Fibroblast of skin of abdomen (primary cell): Measurements from ENCODE around the gene GRAMD4.
A peak's percentile ranks its signal among the peaks of the same experiment; 100 is the strongest.
"Not testable (repeated sequence)": the region's sequence is repeated elsewhere in the genome, so short reads cannot be mapped to it uniquely, and the experiment has no call there.

ENCODE experiments used
- DNase-seq: peaks from one replicate; pipeline ENCODE4 v3.0.0-alpha.2; 2013

The GRAMD4 gene

DNA sequence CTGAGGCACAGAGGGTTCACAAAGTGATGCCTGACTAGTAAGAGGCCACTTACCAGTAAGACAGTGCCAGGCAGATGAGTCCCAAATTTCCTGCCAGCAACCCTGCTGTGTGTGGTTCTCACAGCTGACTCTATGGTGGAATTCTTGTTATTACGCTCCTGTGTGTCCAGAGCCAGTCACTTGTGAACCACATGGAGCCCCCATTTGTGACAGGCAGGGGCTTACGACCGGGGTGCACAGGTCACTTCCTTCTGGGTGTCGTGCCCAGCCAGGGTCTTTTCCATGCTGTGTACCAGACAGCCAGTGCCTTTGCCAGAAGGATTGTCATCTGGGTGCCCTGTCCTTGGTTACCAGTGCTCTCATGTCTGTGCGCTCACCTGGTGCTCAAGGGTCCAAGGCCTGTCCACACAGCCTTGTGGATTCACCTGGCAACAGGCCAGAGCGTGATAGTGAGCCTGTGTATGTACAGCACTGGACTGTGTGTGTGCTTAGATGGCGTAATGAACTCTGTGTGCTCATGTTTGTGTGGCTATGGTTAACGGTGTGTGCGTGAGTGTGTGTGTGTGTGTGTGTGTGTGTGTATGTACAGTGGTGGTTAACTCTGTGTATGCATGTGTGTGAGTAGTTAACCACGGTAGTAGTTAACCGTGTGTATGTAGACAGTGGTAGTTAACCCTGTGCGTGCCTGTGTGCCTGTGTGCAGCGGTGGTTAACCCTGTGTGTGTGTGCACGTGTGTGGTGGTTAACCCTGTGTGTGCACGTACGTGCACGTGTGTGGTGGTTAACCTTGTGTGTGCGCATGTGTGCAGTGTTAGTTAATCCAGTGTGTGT, 18.6 kb downstream of the GRAMD4 start:
- DNase-seq = peak; percentile 25

DNA sequence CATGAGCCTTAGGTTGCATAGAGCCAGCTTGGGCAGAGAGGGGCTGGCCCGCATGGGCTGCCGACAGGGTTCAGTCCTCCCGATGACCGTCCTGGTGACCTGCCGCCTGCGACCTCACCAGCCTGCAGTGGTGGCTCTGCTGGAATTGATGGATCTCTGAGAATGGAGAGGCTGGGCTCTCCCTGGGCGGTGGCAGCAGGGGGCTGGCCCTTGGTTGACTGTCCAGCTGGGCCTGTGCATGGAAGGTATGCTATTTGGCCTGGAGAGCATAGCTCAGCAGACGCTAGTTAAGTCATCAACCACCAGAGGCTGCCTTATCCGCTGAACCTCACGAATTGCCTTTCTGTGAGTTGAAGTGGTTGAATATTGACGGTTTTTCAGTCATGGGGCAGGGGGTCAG, 19.7 kb downstream of the GRAMD4 start:
- DNase-seq = no peak

DNA sequence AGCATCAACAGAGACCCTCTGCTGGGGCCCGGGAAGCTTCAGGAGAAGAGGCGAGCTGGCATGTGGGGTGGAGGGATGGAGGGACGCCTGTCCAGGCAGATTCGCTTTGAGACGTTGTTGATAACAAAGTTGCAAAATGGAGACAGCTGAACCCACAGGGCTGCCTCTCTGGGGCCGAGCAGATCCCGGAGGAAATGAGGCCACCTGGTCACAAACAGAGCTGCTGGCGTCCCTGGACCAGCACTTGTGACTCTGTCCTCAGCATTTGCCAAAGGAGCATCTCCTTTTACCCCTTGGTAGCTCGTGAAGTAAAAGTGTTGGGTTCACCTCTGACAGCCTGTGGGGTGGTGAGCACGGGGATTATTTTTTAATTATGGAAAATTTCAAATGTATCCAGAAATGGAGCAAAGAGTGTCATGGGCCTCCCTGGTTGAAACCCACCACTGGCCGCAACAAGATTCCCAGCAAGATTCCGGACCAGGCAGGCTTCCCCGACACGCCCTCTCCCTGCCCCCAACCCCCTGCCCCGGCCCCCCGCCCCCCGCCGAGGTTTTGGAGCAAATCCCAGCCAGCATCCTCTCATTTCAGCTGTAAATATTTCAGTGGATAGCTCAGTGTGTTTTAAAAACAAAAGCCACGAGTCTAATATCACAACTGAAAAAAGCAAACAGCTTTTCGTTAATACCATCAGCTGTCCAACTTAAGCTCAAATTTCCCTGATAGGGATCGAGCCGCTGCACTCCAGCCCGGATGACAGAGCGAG, 20.3 kb downstream of the GRAMD4 start:
- no peak for DNase-seq

DNA sequence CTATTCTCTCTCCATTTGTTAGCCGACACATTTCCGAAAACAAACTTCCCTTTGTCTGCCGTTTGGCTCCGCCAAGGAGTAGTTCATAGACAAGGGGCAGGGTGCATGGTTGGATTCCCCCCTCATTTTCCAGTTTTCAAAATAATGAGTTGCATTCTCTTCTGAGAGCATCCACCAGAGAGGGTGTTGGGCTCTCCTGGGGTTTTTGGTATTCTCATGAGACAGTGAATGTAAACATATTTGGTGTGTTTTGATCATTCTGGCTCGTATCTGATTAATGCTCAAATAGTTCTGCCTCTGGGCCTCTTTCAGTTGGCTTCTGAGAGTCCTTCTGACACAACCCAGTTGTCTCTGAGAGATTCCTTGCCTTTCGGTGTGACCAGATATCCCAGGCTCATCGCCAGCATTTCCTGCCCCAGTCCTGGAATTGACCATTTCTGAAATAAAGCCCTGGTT, 21.7 kb downstream of the GRAMD4 start:
- DNase-seq = no peak

DNA sequence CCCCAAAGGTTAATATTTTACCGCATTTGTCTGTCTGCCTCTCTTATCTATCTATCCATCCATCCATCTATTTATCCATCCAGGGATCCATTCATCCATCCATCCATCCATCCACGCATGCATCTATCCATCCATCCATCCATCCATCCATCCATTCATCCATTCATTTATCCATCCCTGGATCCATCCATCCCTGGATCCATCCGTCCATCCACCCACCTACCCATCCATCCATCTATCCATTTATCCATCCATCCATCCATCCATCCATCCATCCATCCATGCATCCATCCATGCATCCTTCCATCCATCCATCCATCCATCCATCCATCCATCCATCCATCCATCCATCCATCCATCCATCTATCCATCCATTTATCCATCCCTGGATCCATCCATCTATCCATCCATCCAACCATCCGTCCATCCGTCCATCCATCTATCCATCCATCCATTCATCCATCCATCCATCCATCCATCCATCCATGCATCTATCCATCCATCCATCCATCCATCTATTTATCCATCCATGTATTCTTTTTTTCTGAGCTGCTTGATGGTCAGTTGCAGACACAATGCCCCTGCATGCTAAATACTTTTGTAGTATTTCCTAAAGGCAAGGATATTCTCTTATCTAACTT, 22.8 kb downstream of the GRAMD4 start:
- not testable (repeated sequence) for DNase-seq

DNA sequence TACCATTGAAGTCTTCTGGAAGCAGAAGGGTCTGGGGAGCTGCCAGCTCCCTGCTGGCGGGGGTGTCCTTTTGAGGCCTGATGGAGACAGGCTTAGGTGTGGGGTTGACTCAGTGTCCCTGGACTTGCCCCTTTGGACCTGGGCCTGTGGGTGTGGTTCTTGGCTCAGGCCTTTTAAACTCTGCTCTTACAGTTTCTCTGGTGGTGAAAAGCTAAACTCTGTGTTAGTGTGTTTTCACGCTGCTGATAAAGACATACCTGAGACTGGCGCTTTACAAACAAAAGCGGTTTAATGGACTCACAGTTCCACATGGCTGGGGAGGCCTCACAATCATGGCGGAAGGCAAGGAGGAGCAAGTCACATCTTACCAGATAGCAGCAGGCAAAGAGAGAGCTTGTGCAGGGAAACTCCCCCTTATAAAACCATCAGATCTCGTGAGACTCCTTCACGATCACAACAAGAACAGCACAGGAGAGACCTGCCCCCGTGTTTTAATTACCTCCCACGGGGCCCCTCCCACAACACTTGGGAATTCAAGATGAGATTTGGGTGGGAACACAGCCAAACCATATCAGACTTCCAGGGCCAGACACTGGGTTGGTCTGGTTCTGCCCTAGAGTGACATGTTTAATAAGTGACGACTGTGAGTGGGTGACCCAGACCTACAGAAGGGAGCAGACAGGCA, 26.5 kb downstream of the GRAMD4 start:
- DNase-seq = no peak

DNA sequence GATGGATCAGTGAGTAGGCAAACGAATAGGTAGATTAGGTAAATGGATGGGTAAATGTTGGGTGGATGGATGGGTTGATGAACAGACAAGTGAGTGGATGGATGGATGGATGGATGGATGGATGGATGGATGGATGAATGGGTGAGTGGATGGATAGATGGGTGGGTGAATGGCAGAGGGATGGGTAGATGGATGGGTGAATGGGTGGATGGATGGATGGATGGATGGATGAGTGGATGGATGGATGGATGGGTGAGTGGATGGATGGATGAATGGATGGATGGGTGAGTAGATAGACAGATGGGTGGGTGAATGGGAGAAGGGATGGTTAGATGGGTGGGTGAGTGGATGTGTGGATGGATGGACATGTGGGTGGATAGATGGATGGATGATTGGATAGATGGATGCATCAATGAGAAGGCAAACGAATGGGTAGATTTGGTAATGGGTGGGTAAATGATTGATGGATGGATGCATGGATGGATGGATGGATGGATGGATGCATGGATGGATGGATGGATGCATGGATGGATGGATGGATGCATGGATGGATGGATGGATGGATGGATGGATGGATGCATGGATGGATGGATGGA, 28.1 kb downstream of the GRAMD4 start:
- not testable (repeated sequence) for DNase-seq

DNA sequence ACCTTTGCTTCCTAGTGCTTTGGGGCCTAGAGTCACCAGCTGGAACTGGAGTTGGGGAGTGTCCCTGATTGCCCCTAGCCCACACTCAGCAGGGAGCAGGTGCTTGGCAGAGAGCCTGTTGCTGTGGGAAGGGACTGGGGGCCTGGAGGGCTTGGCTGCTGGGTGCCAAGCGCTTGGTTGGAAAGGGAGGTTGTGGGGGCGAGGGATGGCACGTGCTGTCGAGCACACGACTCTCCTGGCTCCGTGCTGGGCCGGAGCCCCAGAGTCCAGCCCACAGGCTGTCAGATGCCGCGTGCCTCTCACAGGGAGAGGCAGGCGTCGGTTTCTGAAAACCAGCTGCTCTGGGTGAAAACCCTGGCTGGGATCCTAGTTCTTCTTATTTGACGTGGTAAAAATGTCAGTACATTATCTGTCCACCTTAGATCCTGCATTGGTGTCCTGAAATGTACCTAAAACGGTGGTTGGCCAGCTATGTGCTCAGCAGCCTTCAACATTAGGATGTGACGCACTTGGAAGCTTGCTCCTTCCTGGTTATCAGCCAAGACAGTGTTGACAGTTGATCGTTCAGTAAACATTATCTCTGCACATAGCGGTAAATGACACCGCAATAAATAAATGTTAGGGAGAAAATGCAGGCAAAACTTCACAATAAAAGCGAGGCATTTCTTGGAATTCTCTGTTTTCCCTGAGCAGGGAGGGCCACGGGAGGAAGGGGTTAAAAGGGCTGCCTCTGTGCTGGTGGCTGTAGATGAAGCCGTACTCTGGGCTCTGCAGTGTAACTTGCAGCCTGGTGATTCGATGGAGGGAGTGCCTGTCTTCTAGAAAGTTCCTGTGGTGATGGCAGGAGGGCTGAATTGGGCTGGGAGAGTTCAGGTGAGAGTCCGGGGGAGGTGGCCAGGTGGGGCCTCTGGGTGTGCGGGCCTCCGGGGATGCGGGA, 29.2 kb downstream of the GRAMD4 start:
- DNase-seq = peak; percentile 9

DNA sequence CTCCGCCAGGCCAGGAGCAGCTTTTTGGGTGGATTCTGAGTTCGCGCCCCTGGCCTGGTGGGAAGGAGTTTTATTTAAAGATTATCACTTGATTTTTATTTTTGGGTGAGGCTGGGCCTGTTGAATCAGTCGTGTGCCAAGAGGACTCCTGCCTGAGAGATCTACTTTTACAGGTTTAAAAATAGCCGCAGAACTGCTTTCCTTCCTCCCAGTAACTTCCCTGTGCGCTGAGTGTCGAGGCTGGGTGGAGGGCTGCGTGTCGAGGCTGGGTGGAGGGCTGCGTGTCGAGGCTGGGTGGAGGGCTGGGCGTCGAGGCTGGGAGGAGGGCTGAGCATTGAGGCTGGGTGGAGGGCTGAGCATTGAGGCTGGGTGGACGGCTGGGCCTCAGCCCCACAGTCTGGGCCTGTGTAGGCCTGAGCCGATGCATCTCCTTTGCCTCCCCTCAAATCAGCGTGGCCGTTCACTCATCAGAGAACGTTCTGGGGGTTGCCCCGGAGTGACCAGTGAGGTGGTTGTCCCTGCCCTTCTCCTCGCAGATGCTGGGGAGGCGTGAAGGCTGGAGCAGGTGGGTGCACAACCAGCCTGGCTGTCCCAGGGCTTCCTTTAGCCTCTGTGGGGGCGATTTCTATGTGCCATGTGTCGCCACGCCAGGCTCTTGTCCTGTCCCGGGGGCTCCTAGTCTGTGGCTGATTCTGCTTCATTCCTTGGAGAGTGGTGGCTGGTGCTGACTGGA, 30.1 kb downstream of the GRAMD4 start:
- no peak for DNase-seq

DNA sequence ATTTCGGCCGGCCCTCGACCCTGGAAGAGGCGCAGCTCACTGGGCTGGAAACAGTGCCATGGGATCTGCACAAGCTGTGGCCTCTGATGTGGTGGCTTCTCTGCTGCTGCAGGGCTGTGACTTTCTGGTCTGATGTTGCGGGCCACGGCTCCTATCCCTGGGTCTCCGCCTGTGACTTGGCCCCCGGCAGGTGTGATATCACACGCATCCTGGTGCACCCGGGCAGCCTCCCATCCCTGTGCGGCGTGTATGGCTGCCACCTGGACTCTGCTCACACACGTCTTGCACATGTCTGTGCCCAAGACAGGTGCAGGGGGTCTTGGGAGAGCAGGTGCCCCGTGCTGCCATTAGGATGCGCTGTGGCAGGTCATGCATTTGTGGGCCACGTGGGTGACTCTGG, 31.1 kb downstream of the GRAMD4 start:
- no peak for DNase-seq

DNA sequence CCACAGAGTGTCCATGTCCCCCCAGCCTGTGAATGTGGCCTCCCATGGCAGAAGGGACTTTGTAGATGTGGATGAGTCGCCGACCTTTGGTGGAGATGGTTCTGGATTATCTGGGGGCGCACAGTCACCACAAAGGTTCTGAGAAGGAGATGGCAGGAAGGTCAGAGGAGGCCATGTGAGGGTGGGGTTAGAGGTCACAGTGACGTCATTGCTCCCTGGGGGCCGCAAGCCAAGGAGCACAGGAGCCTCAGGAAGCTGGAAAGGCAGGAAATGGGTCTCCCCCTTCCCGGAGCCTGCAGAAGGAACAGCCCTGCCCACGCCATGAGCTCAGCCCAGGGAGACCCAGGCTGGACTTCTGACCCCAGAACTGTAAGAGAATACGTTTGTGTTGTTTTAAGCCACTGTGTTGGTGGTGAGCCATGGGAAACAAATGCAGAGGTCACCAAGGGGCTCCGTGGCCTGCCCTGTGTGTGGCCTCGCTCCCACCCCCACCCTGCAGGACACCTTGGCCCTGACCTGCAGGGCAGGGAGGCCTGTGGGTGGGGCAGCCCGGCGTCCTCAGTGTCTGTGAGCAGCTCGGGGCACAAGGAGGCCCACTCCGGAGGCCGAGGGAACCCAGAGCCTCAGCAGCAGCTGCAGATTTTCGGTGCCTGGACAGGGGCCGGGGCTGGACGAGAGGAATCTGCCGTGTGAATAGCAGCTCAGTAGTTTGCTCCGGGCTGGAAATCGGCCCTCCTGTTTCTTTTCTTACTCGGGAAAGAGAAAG, 32.1 kb downstream of the GRAMD4 start:
- DNase-seq = no peak

DNA sequence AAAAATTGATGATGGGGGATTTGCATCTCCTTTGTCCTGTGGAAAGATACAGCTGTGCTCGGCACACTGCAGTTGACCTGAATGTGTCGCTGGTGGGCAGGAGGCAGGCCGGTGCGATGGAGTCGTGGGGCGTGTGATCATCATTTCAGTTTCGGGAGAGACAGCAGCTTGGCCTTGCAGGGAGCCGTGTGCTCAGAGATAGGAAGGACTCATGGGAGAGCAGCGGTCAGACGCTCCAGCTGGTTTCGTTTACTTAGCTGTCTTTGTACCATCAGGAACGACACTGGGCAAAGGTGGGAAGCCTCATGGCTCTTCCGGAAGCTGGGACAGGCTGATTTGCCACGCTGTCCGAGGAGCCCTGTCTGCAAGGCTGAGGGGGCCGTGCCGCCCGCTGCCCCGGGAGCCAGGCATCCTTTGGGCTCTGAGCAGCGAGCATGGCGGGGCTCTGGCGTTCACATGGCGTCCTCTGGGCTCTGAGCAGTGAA, 32.7 kb downstream of the GRAMD4 start:
- DNase-seq = peak; percentile 13

DNA sequence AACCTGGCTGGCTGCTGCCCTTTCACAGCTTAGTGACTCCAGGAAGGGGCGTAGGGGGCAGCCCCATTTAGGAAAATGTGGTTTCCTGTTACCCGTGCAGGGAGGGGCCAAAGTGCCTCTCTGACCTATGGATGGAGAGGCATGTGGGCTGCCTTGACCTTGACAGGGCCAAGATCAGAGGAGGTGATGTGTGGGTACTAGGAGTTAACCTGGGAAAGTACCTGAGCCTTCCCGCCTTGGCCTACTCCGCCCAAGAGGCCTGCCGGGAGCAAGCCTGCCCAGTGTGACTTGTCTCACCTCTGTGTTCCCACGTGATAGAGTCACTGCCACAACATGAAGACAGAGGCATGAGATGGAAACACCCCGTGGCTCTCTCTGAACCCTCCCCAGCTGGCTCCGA, 33.4 kb downstream of the GRAMD4 start:
- no peak for DNase-seq

DNA sequence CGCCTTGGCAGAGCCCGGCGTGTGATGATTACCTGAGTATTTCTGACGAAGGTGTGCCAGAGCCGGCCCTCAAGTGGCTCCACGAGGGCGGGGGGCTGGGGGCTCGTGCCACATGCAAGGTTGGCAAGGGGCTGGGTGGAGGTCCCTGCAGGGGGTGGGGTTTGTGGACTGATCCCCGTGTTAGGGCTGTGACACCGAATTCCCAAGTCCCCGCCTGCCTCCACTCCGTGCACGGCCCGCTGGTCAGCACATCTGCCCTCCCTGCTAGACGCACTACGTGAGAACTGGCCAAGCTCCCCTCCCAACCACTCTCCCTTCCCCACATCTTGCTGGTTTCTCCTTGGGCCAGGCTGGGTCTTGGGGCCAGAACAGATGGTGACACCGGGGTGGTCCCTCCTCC, 34.2 kb downstream of the GRAMD4 start:
- no peak for DNase-seq

DNA sequence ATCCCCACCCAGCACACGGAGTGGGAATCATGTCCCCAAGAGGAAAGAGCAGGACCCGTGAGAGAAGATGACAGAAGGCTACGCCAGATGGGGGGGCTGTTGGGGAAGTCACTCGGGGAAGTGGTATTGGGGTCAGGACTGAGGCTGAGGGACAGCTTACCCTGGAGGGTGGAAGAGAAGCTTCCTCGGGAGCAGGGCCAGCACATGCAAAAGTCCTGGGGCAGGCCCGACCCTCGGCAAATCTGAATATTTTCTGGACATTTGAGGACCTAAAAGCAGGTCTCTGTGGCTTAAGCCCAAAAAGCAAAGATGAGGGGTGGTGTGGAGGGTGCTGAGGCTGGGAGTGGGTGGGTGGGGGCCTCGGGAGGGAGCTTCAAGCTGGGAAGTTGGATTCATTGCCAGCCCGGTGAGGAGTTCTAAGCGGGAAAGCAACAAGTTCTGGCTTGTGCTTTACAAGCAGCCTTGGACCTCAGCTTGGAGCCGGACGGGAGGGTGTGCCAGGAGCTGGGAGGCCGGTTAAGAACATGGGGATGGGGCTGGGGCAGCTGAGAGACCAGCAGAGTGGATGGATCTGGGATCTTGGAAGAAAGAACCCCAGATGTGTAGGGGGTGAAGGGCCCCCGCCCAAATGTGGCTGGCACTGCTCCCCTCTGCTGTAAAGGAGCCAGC, 34.9 kb downstream of the GRAMD4 start:
- DNase-seq = no peak

DNA sequence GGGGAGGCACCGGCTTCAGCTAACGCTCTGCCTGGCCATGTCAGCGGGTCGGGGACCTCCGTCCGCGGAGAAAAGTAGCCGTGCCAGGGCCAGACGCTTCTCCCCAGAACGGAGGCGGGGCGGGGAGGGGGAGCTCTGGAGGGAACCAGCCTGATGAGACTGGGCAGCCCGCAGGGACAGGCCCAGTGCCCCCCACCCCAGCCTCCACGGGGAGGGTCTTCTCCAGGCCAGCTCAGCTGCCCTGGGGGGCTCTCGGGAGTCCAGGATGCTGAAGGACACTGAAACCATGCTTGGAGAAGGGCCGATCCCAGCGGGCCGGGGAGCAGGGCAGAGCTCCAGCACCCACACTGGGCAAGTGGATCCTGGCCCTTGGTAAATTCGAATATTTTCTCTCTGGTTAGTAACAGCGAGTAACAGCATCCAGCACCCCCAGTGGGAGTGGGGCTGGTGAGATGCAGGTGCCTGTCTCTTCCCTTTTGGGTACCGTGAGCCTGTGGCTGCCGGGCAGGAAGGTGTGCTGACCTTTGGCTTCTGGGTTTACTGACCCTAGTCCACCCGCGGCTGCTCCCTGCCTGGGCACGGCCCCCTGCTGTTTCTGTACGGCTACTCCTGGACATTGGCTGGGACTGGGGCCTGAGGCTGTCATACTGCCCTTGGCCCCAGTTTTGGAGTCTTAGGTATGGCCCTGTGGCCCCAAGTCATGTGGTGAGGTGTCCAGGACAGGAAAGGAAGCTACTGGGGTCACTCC, 35.8 kb downstream of the GRAMD4 start:
- no peak for DNase-seq

DNA sequence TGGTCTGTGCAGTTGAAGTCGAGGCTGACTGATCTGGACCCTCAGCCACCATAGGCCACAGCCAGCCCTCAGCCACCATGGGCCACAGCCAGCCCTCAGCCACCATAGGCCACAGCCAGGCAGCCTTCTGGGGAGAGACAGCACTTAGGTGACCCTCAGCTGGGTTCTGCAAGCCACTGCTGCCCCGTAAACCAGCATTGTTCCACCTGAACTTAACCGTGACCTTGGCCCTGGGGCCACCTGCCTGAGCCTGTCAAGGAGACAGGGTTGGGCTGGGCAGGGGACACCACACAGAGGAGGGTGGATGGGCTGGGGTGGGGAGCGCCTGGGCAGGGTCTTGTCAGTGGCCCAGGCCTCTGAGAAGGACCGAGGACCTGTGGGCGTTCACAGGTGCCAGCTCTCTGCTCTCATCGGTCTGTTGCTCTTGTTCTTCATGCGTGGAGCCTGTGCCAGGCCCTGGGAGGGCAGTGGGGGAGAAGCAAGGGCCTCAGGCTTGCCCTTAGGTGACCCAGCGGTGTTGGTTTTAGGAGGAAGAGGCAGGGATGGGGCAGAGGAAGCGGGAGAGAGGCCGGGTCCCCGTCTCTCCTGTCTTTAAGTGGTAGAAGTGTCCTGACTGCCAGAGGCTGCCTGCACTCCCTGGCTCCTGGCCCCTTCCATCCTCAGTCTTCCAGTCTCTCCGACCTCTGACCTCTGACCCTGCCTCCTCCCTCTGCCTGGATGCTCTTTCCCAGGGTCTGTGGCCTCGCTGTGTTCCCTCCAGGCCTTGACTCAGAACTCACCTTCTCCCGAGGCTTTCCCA, 36.9 kb downstream of the GRAMD4 start:
- DNase-seq = no peak

DNA sequence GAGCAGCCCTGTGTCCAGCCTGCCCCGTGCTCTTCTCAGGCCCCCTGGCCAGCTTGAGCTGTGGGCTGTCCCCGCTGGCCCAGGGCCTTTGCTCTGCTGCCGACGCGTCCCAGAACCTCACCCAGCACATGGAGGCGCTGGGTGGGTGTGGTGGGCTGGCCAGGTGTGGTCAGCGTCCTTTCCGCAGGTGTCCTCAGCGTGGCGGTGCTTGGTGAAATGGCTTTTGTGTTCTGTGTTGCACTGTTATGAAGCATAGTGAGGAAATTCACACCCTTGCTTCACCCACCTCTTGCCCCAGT, 37.4 kb downstream of the GRAMD4 start:
- DNase-seq = no peak
